Anterior cingulate cortex (tissue), 58 donors: Measurements from ENCODE around the gene GRHL1.
"Not testable (repeated sequence)": the region's sequence is repeated elsewhere in the genome, so short reads cannot be mapped to it uniquely, and the experiment has no call there.

Experiments
- DNase-seq, 58 donors: peaks; one replicate each; lab custom pipeline; 2025; lab: John Stamatoyannopoulos, UW

GRHL1 gene

DNA sequence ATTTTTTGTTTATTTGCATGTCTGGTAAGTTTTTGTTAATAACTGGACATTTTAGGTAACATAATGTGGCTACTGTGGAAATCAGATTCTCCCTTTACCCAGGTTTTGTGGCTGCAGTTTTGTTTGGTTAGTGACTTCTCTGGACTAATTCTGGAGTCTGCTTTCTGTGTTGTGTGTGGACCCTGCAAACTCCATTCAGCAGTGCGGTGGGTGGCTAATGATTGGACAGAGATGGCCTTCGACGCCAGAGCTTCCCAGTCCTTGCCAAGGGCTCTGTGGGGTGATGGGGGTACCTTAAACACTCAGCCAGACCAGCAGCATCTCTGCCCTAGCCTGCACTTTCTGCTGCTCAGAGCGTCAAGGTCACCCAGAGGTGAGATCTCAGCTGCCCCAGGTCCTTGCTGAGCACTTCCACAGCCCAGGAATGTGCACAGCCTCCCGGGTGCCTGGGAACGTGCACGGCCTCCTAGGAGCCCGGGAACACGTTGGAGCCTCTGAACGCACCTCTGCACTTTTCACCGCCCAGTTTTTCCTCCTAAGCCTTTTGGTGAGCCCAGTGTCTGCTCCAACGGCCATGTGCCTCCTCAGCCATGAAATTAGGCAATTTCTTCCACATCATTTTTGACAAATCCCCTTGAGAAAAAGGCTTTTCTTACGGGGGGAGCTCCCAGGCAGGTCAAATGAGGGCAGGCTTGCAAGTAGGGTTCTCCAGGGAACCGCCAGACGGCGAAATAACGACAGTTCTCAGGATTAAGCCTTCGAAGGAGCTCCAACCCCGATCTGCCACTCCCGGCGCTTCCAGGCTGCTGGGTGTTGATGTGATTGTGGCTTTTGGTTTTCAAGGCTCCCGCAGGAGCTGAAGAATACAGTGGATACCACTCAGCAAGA, 56.7 kb downstream of the GRHL1 start:
- no peak for DNase-seq

DNA sequence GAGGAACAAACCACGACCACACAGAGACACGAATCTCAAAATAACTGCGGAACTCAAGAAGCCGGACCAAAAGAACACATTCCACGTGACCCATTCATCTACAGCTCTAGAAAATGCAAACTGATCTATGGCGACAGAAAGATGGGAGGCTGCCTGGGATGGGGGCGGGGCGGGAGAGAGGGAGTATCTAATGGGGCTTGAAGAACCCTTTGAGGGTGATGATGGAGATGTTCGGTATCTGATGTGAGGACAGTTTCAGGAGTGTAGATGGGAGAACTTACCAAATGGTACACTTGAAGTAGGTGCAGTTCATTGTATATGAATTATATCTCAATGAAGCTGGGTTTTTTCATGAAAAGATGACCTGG, 57.3 kb downstream of the GRHL1 start:
- DNase-seq, result no peak

DNA sequence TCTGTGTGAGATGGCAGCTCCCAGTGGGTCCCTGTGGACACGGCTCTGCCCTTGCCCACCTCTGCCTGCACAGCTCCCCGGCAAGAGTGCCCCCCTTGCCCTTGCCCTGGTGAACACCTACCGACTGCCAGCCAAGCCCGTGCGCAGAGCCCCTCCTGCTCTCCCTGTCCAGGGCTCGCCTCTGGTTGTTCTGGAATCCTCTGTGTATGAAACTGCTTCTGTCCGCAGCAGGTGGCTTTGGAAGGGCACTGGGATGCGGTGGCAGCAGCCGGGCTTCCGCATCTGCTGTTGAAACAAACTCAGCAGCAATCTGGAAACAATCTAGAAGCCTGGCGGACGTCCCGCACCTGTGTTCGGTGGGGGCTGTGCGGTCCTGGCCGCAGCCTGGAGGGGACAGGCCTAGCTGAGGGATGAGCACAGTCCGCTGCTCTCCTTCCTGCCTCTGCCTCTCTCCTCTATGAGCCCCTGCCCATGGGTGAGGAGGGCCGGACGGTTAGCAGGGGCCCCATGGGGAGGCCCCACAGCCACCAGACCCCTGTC, 57.8 kb downstream of the GRHL1 start:
- DNase-seq, result no peak

DNA sequence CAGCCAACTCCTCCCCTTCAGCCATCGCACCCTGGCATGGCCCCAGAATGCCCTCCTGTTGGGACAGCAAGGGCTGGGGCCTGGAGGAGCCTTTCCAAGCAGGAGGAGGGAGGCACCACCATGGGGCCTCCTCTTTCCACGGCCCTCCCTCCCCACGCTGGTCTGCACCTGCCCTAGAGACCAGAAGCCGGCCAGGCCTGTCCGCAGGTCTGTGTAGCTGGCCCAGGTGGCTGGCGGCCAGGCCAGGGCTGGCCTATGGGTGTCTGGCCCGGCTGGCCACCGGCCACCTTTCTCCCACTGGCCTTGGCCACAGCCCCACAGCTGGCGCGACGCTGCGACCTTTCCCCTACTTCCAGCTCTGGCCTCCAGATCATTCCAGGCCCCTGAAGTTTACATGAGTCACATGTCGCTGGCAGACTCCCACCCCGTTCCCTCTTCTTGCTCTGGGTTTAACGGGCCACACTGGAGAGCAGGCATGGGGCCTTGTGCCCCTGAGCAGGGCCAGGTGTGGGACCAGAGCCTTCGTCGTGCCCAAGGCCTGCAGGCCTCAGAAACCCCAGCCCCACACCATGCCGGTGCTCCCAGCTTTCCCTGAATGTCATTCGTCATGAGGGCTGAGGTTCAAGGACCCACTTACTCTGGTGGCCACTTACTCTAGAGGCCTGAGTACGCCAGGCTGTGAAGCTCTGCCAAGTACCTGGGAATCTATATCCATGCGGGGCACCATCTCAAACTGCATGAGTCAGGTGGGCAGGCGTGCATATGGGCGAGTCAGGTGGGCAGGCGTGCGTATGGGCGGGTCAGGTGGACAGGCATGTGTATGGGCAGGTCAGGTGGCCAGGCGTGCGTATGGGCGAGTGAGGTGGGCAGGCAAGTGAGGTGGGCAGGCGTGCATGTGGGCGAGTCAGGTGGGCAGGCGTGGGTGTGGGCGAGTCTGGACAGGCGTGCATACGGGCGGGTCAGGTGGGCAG, 58.6 kb downstream of the GRHL1 start:
- DNase-seq, result peak in 28 of 58 donors; percentile 8 to 50 (median 34)

DNA sequence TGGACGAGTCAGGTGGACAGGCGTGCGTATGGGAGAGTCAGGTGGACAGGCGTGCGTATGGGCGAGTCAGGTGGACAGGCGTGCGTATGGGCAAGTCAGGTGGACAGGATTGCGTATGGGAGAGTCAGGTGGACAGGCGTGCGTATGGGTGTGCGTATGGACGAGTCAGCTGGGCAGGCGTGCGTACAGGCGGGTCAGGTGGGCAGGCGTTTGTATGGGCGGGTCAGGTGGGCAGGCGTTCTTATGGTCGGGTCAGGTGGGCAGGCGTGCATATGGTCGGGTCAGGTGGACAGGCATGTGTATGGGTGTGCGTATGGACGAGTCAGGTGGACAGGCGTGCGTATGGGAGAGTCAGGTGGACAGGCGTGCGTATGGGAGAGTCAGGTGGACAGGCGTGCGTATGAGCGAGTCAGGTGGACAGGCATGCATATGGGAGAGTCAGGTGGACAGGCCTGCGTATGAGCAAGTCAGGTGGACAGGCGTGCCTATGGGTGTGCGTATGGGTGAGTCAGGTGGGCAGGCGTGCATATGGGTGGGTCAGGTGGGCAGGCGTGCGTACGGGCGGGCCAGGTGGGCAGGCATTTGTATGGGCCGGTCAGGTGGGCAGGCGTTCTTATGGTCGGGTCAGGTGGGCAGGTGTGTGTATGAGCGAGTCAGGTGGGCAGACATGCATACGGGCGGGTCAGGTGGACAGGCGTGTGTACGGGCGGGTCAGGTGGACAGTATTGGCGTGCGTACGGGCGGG, 59.5 kb downstream of the GRHL1 start:
- DNase-seq, result not testable (repeated sequence)

DNA sequence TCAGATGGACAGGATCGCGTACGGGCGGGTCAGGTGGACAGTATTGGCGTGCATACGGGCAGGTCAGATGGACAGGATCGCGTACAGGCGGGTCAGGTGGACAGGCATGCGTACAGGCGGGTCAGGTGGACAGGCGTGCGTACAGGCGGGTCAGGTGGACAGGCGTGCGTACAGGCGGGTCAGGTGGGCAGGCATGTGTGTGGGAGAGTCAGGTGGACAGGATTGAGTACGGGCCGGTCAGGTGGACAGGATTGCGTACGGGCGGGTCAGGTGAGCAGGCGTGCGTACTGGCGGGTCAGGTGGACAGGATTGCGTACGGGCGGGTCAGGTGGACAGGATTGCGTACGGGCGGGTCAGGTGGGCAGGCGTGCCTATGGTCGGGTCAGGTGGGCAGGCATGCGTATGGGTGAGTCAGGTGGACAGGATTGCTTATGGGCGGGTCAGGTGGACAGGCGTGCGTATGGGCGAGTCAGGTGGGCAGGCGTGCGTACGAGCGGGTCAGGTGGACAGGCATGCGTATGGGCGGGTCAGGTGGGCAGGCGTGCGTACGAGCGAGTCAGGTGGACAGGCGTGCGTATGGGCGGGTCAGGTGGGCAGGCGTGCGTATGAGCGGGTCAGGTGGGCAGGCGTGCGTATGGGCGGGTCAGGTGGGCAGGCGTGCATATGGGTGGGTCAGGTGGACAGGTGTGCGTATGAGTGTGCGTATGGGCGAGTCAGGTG, 60.3 kb downstream of the GRHL1 start:
- not testable (repeated sequence) for DNase-seq

DNA sequence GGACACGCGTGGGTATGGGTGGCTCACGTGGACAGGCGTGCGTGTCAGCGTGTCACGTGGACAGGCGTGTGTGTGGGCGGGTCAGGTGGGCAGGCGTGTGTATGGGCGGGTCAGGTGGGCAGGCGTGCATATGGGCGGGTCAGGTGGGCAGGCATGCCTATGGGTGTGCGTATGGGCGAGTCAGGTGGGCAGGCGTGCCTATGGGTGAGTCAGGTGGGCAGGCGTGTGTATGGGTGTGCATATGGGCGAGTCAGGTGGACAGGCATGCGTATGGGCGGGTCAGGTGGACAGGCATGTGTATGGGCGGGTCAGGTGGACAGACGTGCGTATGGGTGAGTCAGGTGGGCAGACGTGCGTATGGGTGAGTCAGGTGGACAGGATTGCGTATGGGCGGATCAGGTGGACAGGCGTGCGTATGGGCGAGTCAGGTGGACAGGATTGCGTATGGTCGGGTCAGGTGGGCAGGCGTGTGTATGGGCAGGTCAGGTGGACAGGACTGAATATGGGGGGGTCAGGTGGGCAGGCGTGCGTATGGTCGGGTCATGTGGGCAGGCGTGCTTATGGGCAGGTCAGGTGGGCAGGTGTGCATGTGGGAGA, 61.0 kb downstream of the GRHL1 start:
- DNase-seq, result not testable (repeated sequence)

DNA sequence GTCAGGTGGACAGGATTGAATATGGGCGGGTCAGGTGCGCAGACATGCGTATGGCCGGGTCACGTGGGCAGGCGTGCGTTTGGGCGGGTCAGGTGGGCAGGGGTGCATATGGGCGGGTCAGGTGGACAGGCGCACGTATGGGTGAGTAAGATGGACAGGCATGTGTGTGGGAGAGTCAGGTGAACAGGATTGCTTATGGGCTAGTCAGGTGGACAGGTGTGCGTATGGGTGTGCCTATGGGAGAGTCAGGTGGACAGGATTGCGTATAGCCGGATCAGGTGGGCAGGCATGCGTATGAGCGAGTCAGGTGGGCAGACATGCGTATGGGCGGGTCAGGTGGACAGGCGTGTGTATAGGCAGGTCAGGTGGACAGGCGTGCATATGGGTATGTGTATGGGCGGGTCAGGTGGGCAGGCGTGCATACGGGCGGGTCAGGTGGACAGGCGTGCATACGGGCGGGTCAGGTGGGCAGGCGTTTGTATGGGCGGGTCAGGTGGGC, 61.5 kb downstream of the GRHL1 start:
- no peak for DNase-seq

DNA sequence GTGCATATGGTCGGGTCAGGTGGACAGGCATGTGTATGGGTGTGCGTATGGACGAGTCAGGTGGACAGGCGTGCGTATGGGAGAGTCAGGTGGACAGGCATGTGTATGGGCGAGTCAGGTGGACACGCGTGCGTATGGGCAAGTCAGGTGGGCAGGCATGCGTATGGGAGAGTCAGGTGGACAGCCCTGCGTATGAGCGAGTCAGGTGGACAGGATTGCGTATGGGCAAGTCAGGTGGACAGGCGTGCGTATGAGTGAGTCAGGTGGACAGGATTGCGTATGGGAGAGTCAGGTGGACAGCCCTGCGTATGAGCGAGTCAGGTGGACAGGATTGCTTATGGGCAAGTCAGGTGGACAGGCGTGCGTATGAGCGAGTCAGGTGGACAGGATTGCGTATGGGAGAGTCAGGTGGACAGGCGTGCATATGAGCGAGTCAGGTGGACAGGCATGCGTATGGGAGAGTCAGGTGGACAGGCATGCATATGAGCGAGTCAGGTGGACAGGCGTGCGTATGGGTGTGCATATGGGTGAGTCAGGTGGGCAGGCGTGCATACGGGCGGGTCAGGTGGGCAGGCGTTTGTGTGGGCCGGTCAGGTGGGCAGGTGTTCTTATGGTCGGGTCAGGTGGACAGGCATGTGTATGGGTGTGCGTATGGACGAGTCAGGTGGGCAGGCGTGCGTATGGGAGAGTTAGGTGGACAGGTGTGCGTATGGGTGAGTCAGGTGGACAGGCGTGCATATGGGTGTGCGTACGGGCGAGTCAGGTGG, 62.3 kb downstream of the GRHL1 start:
- not testable (repeated sequence) for DNase-seq

DNA sequence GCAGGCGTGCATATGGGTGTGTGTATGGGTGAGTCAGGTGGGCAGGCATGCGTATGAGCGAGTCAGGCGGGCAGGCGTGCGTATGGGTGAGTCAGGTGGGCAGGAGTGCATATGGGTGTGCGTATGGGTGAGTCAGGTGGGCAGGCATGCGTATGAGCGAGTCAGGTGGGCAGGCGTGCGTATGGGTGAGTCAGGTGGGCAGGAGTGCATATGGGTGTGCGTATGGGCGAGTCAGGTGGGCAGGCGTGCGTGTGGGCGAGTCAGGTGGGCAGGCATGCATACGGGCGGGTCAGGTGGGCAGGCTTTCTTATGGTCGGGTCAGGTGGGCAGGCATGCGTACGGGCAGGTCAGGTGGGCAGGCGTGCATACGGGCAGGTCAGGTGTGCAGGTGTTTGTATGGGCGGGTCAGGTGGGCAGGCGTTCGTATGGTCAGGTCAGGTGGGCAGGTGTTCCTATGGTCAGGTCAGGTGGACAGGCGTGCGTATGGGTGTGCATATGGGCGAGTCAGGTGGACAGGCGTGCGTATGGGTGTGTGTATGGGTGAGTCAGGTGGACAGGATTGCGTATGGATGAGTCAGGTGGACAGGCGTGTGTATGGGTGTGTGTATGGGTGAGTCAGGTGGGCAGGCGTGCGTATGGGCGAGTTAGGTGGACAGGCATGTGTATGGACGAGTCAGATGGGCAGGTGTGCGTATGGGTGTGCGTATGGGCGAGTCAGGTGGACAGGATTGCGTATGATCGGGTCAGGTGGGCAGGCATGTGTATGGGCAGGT, 63.1 kb downstream of the GRHL1 start:
- no peak for DNase-seq

DNA sequence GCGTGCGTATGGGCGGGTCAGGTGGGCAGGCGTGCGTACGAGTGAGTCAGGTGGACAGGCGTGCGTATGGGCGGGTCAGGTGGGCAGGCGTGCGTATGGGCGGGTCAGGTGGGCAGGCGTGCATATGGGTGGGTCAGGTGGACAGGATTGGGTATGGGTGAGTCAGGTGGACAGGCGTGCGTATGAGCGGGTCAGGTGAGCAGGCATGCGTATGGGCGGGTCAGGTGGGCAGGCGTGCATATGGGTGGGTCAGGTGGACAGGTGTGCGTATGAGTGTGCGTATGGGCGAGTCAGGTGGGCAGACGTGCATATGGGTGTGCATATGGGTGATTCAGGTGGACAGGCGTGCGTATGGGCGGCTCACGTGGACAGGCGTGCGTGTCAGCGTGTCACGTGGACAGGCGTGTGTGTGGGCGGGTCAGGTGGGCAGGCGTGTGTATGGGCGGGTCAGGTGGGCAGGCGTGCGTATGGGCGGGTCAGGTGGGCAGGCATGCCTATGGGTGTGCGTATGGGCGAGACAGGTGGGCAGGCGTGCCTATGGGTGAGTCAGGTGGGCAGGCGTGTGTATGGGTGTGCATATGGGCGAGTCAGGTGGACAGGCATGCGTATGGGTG, 64.0 kb downstream of the GRHL1 start:
- DNase-seq, result not testable (repeated sequence)

DNA sequence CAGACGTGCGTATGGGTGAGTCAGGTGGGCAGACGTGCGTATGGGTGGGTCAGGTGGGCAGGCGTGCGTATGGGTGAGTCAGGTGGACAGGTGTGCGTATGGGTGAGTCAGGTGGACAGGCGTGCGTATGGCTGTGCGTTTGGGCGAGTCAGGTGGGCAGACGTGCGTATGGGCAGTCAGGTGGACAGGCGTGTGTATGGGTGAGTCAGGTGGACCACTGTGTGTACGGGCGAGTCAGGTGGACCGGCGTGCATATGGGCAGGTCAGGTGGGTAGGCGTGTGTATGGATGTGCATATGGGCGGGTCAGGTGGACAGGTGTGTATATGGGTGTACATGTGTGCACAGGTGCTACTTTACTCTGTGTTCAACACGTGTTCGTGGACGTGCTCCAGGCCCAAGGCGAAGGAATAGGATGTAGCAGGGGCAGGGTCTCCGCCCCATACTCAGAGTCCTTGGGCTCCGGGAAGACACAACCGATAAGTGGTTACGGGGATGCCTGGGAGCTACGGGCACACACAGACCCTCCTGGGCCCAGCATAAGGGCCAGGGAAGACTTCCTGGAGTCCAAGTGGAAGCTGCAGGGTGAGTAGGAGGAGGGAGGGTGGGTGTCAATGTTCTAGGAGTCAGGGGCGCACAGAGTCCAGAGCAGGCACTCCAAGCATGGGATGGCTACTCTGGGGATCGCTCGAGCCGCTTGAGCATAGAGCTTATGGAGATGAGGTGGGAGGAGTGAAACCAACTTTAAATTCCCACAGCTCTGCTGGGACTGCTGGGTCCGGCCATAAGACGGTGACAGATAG, 64.7 kb downstream of the GRHL1 start:
- no peak for DNase-seq

DNA sequence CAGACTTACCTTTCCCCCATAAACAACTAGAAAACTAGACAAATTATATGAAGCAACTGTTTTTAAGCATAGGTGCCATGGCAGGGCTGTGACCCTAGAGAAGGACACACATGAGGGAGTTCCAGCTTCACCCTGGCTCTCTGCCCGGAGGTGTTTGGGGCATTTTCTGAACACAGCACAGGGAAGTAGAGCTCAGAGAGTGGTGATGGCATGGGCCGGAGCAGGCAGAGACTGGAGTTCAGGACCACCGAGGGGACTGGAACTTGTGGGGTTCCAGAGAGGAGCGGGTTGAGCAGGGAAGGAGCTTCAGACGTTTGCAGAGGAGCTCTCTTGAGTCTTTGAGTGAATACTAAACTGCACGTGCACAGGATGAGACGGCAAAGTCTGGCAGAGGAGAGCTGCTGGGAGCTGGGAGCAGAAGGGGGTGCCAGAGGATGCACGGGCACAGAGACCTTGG, 65.3 kb downstream of the GRHL1 start:
- no peak for DNase-seq

DNA sequence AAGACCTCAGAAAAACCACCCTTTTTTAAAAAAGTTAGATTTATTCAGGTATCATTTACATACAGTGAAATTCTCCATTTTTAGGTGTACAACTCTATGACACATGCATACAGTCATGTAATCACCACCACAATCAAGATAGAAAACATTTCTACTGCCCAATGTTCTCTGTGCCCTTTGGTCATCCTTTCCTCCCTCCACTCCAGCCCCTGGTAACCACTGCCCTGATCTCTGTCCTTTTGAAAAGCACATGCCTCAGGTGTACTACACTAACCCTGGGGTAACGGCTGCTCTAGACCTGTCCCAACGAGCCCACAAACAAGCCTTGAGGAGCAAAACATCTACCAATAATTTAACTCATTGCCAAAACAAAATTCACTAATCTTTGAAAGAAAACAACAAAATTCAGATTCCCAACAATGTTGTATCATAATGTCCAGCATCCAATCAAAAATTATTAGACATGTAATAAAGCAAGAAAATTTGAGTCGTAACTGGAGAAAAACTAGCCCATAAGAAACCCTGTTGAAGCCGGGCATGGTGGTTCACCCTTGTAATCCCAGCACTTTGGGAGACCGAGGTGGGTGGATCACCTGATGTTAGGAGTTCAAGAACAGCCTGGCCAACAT, 65.9 kb downstream of the GRHL1 start:
- DNase-seq, result no peak

DNA sequence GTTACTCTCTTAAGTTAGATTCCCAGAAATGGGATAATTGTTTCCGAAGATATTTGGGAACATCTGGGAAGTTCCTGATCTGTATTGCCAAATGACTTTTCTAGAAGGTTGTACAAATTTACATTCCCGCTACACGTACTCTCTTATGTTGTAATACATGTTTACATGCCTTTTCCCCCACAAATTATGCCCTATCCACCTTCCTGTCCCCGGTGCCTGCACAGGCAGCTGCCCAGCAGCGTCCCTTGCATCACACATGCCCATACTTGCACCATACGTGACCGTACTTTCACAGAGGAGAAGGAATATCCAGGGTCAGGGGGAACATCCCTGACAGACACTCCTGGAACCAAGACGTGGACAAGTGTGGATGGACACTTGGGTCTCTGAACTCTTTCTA, 67.7 kb downstream of the GRHL1 start:
- no peak for DNase-seq
